Measurements from ENCODE around the gene AMER3.

The AMER3 gene

GRCh38 chr2:130765464-130765863 lies 10.1 kb downstream of the AMER3 start:
- Histone ChIP-seq H3K9ac (ENCODE audit: low read depth, low read length) (no peak overlapping the region), H3K36me3 (ENCODE audit: insufficient read depth, low read length) (no peaks in the 10 kb centered on the region), H3K4me3 (ENCODE audit: low read length) (no peak overlapping the region), H3K9me3 (ENCODE audit: insufficient read depth, low read depth, low read length) (no peaks in the 10 kb centered on the region), H3K27ac (ENCODE audit: low read depth, low read length) (no peak overlapping the region), H3K27me3 (ENCODE audit: insufficient read depth, low read length) (no peaks in the 10 kb centered on the region), H3K4me1 (ENCODE audit: insufficient read depth, low read length) (no peaks in the 10 kb centered on the region)
- WGBS = 90% methylated on average over 6 of the region's 6 CpGs

GRCh38 chr2:130766037-130766436 lies 10.7 kb downstream of the AMER3 start:
- 93% methylated on average over 7 of the region's 7 CpGs for WGBS
- no peaks in the 10 kb centered on the region for H3K4me1 ChIP-seq (ENCODE audit: insufficient read depth, low read length)
- H3K27ac ChIP-seq (ENCODE audit: low read depth, low read length) = no peak overlapping the region
- no peaks in the 10 kb centered on the region for H3K27me3 ChIP-seq (ENCODE audit: insufficient read depth, low read length)
- H3K9me3 ChIP-seq (ENCODE audit: insufficient read depth, low read depth, low read length) = no peaks in the 10 kb centered on the region
- H3K4me3 ChIP-seq (ENCODE audit: low read length) = no peak overlapping the region
- H3K9ac ChIP-seq (ENCODE audit: low read depth, low read length) = no peak overlapping the region
- no peaks in the 10 kb centered on the region for H3K36me3 ChIP-seq (ENCODE audit: insufficient read depth, low read length)

GRCh38 chr2:130766711-130767407 lies 11.5 kb downstream of the AMER3 start:
- no peaks in the 10 kb centered on the region for H3K4me1 ChIP-seq (ENCODE audit: insufficient read depth, low read length)
- H3K27me3 ChIP-seq (ENCODE audit: insufficient read depth, low read length) = no peaks in the 10 kb centered on the region
- H3K36me3 ChIP-seq (ENCODE audit: insufficient read depth, low read length) = no peaks in the 10 kb centered on the region
- no peaks in the 10 kb centered on the region for H3K9me3 ChIP-seq (ENCODE audit: insufficient read depth, low read depth, low read length)
- no peak overlapping the region for H3K9ac ChIP-seq (ENCODE audit: low read depth, low read length)
- WGBS = 92% methylated on average over 11 of the region's 12 CpGs
- no peak overlapping the region for H3K27ac ChIP-seq (ENCODE audit: low read depth, low read length)
- no peak overlapping the region for H3K4me3 ChIP-seq (ENCODE audit: low read length)

- Histone ChIP-seq H3K36me3 (ENCODE audit: insufficient read depth, low read length) (no peaks in the 10 kb centered on the region), H3K27ac (ENCODE audit: low read depth, low read length) (no peak overlapping the region), H3K9ac (ENCODE audit: low read depth, low read length) (no peak overlapping the region), H3K4me3 (ENCODE audit: low read length) (no peak overlapping the region), H3K4me1 (ENCODE audit: insufficient read depth, low read length) (no peaks in the 10 kb centered on the region), H3K27me3 (ENCODE audit: insufficient read depth, low read length) (no peaks in the 10 kb centered on the region), H3K9me3 (ENCODE audit: insufficient read depth, low read depth, low read length) (no peaks in the 10 kb centered on the region)
- WGBS = 84% methylated on average over 7 of the region's 7 CpGs
Measured at GRCh38 chr2:130767408-130767775, 12.1 kb downstream of the AMER3 start.

GRCh38 chr2:130768191-130768855 lies 13.0 kb downstream of the AMER3 start:
- WGBS = 91% methylated on average over 17 of the region's 17 CpGs
- Histone ChIP-seq H3K4me1 (ENCODE audit: insufficient read depth, low read length) (no peaks in the 10 kb centered on the region), H3K4me3 (ENCODE audit: low read length) (no peak overlapping the region), H3K36me3 (ENCODE audit: insufficient read depth, low read length) (no peaks in the 10 kb centered on the region), H3K27me3 (ENCODE audit: insufficient read depth, low read length) (no peaks in the 10 kb centered on the region), H3K9me3 (ENCODE audit: insufficient read depth, low read depth, low read length) (no peaks in the 10 kb centered on the region), H3K9ac (ENCODE audit: low read depth, low read length) (no peak overlapping the region), H3K27ac (ENCODE audit: low read depth, low read length) (no peak overlapping the region)

- no peak overlapping the region for H3K9ac ChIP-seq (ENCODE audit: low read depth, low read length)
- no peaks in the 10 kb centered on the region for H3K36me3 ChIP-seq (ENCODE audit: insufficient read depth, low read length)
- H3K9me3 ChIP-seq (ENCODE audit: insufficient read depth, low read depth, low read length) = no peaks in the 10 kb centered on the region
- H3K27ac ChIP-seq (ENCODE audit: low read depth, low read length) = no peak overlapping the region
- no peak overlapping the region for H3K4me3 ChIP-seq (ENCODE audit: low read length)
- no peaks in the 10 kb centered on the region for H3K27me3 ChIP-seq (ENCODE audit: insufficient read depth, low read length)
- WGBS = 90% methylated on average over 7 of the region's 7 CpGs
- H3K4me1 ChIP-seq (ENCODE audit: insufficient read depth, low read length) = no peaks in the 10 kb centered on the region
Measured at GRCh38 chr2:130769343-130769907, 14.1 kb downstream of the AMER3 start.

GRCh38 chr2:130776550-130776949 lies 21.2 kb downstream of the AMER3 start:
- Histone ChIP-seq H3K4me3 (ENCODE audit: low read length) (no peak overlapping the region), H3K36me3 (ENCODE audit: insufficient read depth, low read length) (no peaks in the 10 kb centered on the region), H3K9me3 (ENCODE audit: insufficient read depth, low read depth, low read length) (no peaks in the 10 kb centered on the region), H3K27me3 (ENCODE audit: insufficient read depth, low read length) (no peaks in the 10 kb centered on the region), H3K4me1 (ENCODE audit: insufficient read depth, low read length) (no peaks in the 10 kb centered on the region), H3K27ac (ENCODE audit: low read depth, low read length) (no peak overlapping the region), H3K9ac (ENCODE audit: low read depth, low read length) (no peak overlapping the region)
- WGBS = 65% methylated on average over 4 of the region's 4 CpGs

GRCh38 chr2:130778781-130779180 lies 23.4 kb downstream of the AMER3 start:
- Histone ChIP-seq H3K27me3 (ENCODE audit: insufficient read depth, low read length) (no peaks in the 10 kb centered on the region), H3K27ac (ENCODE audit: low read depth, low read length) (no peak overlapping the region), H3K9me3 (ENCODE audit: insufficient read depth, low read depth, low read length) (no peaks in the 10 kb centered on the region), H3K36me3 (ENCODE audit: insufficient read depth, low read length) (no peaks in the 10 kb centered on the region), H3K9ac (ENCODE audit: low read depth, low read length) (no peak overlapping the region), H3K4me1 (ENCODE audit: insufficient read depth, low read length) (no peaks in the 10 kb centered on the region), H3K4me3 (ENCODE audit: low read length) (no peak overlapping the region)
- 87% methylated on average over 9 of the region's 9 CpGs for WGBS

- WGBS = 94% methylated on average over 12 of the region's 12 CpGs
- no peaks in the 10 kb centered on the region for H3K27me3 ChIP-seq (ENCODE audit: insufficient read depth, low read length)
Measured at GRCh38 chr2:130785466-130786055, 30.2 kb downstream of the AMER3 start.

GRCh38 chr2:130786076-130786475 lies 30.7 kb downstream of the AMER3 start:
- Histone ChIP-seq H3K36me3 (ENCODE audit: insufficient read depth, low read length) (no peaks in the 10 kb centered on the region), H3K9me3 (ENCODE audit: insufficient read depth, low read depth, low read length) (no peaks in the 10 kb centered on the region), H3K9ac (ENCODE audit: low read depth, low read length) (no peak overlapping the region), H3K27me3 (ENCODE audit: insufficient read depth, low read length) (no peaks in the 10 kb centered on the region), H3K4me3 (ENCODE audit: low read length) (no peak overlapping the region), H3K4me1 (ENCODE audit: insufficient read depth, low read length) (no peaks in the 10 kb centered on the region), H3K27ac (ENCODE audit: low read depth, low read length) (no peak overlapping the region)
- WGBS = 94% methylated on average over 6 of the region's 6 CpGs

More at GRCh38 chr2:130785466-130786055, 30.2 kb downstream of the AMER3 start:
- Histone ChIP-seq H3K9me3 (ENCODE audit: insufficient read depth, low read depth, low read length) (no peaks in the 10 kb centered on the region), H3K4me1 (ENCODE audit: insufficient read depth, low read length) (no peaks in the 10 kb centered on the region), H3K4me3 (ENCODE audit: low read length) (no peak overlapping the region), H3K27ac (ENCODE audit: low read depth, low read length) (no peak overlapping the region), H3K36me3 (ENCODE audit: insufficient read depth, low read length) (no peaks in the 10 kb centered on the region), H3K9ac (ENCODE audit: low read depth, low read length) (no peak overlapping the region)

GRCh38 chr2:130787841-130788240 lies 32.5 kb downstream of the AMER3 start:
- no peak overlapping the region for H3K4me3 ChIP-seq (ENCODE audit: low read length)
- WGBS = 89% methylated on average over 17 of the region's 17 CpGs
- no peak overlapping the region for H3K9ac ChIP-seq (ENCODE audit: low read depth, low read length)
- no peaks in the 10 kb centered on the region for H3K9me3 ChIP-seq (ENCODE audit: insufficient read depth, low read depth, low read length)
- H3K27me3 ChIP-seq (ENCODE audit: insufficient read depth, low read length) = no peaks in the 10 kb centered on the region
- H3K27ac ChIP-seq (ENCODE audit: low read depth, low read length) = no peak overlapping the region
- H3K36me3 ChIP-seq (ENCODE audit: insufficient read depth, low read length) = no peaks in the 10 kb centered on the region
- H3K4me1 ChIP-seq (ENCODE audit: insufficient read depth, low read length) = no peaks in the 10 kb centered on the region
